GM12801 (cell line): ENCODE data around the gene RASA3.

Source experiments
- CTCF ChIP-seq: IDR thresholded peaks from one replicate; pipeline ENCODE4 v1.5.1; 2011; ENCODE audit warnings: control low read depth; ENCODE audit not compliant: insufficient read length; ENCODE audit errors: extremely low read depth

Gene RASA3

GRCh38 chr13:114016321-114017027 lies 115.9 kb downstream of the RASA3 start:
- no peak for TF ChIP-seq CTCF

GRCh38 chr13:114015969-114016295 lies 116.5 kb downstream of the RASA3 start:
- TF ChIP-seq CTCF, result no peak

- no peak for TF ChIP-seq CTCF
These were observed 117.1 kb downstream of the RASA3 start for GRCh38 chr13:114015111-114015968.

- TF ChIP-seq CTCF, result no peak
These were observed 118.3 kb downstream of the RASA3 start for GRCh38 chr13:114013952-114014629.

- no peak for TF ChIP-seq CTCF
These were observed 119.1 kb downstream of the RASA3 start for GRCh38 chr13:114013336-114013735.

- no peak for TF ChIP-seq CTCF
These were observed 119.5 kb downstream of the RASA3 start for GRCh38 chr13:114012921-114013320.

GRCh38 chr13:114012141-114012540 lies 120.3 kb downstream of the RASA3 start:
- no peak for TF ChIP-seq CTCF
